Measurements from ENCODE around the gene PLEKHA1. TPM values are rescaled to one million over a fixed set of nuclear protein-coding genes. Genes with fewer than 3 reads are reported as not detected.

The PLEKHA1 gene
- total and polyA plus RNA-seq, 2 of the 13 experiments (the other 11 are each of a cell fraction or from before 2014, with no cell fraction given): 32.2 to 53.3 TPM

DNA sequence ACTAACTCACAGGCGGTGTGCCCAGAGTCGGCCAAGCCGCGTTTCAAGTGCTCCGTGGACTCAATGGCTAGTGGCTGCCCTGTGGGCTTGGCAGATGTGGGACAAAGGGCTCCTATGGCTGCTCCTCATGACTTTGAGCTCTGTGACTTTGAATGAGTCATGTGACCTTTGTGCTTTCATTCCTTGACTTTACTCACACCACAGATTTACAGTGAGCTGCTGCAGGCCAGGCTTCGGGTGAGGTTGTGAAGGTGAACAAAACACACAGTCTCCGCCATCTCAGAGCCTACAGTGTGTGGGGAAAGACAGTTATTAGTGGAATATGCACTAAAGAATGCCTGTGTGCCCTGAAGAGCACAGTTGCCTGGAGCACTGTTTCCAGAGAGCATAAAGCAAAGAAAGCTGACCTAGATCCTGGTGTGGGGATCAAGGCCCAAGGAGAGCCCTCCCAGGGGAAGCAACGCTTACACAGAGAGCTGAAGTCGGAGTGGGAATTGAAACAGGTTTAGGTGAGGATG is 29.7 kb upstream of the PLEKHA1 start (continued):
- TF ChIP-seq PBX2 (CRISPR knock-in tag; IDR thresholded peaks at IDR 0.05) (no peak), ZNF660 (CRISPR knock-in tag; IDR thresholded peaks at IDR 0.05; ENCODE audit: borderline replicate concordance, low read depth) (no peak), HNRNPUL1 (IDR thresholded peaks at IDR 0.05; ENCODE audit: low read depth, low read length) (no peak), HNRNPH1 (optimal IDR thresholded peaks at IDR 0.05; ENCODE audit: low read depth, low read length) (no peak), LRRFIP1 (CRISPR knock-in tag; conservative IDR thresholded peaks at IDR 0.05) (no peak), PAF1 (CRISPR knock-in tag; IDR thresholded peaks at IDR 0.05) (no peak), DPF2 (CRISPR knock-in tag; IDR thresholded peaks at IDR 0.05; ENCODE audit: borderline replicate concordance, low read depth) (peak; percentile 49; the same call in 1 of the 2 replicates), ZNF235 (CRISPR knock-in tag; IDR thresholded peaks at IDR 0.05; ENCODE audit: borderline replicate concordance) (no peak), ZFP82 (CRISPR knock-in tag; IDR thresholded peaks at IDR 0.05; ENCODE audit: borderline replicate concordance) (no peak), ZNF382 (CRISPR knock-in tag; IDR thresholded peaks at IDR 0.05; ENCODE audit: borderline replicate concordance) (no peak), NR2F6 (IDR thresholded peaks at IDR 0.05) (peak; percentile 78), NR2F6 (CRISPR knock-in tag; IDR thresholded peaks at IDR 0.05) (peak; percentile 83), KDM4B (CRISPR knock-in tag; IDR thresholded peaks at IDR 0.05) (no peak), THRA (CRISPR knock-in tag; IDR thresholded peaks at IDR 0.05; ENCODE audit: borderline replicate concordance) (0 out of 2 replicates have a peak, but pooled peaks have one; percentile 53), SMAD3 (CRISPR knock-in tag; IDR thresholded peaks at IDR 0.05) (peak; percentile 31; the same call in 1 of the 2 replicates), GATA4 (IDR thresholded peaks at IDR 0.05; ENCODE audit: borderline replicate concordance, low read depth) (no peak), KMT2A (CRISPR knock-in tag; IDR thresholded peaks at IDR 0.05) (no peak; the same call in 1 of the 2 replicates), IRF9 (CRISPR knock-in tag; IDR thresholded peaks at IDR 0.05; ENCODE audit: borderline replicate concordance) (no peak)
- TF ChIP-seq, protein P1, sequence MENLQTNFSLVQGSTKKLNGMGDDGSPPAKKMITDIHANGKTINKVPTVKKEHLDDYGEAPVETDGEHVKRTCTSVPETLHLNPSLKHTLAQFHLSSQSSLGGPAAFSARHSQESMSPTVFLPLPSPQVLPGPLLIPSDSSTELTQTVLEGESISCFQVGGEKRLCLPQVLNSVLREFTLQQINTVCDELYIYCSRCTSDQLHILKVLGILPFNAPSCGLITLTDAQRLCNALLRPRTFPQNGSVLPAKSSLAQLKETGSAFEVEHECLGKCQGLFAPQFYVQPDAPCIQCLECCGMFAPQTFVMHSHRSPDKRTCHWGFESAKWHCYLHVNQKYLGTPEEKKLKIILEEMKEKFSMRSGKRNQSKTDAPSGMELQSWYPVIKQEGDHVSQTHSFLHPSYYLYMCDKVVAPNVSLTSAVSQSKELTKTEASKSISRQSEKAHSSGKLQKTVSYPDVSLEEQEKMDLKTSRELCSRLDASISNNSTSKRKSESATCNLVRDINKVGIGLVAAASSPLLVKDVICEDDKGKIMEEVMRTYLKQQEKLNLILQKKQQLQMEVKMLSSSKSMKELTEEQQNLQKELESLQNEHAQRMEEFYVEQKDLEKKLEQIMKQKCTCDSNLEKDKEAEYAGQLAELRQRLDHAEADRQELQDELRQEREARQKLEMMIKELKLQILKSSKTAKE (CRISPR knock-in tag; IDR thresholded peaks at IDR 0.05; ENCODE audit: borderline replicate concordance): 0 out of 2 replicates have a peak, but pooled peaks have one; percentile 56
